NCI-H226 (cell line): Measurements from ENCODE around the gene ARHGAP24.
"Not testable (repeated sequence)": the region's sequence is repeated elsewhere in the genome, so short reads cannot be mapped to it uniquely, and the experiment has no call there.

Experiments
- DNase-seq: peaks from one replicate; pipeline ENCODE4 v3.0.0-alpha.2; 2015

ARHGAP24 gene

DNA sequence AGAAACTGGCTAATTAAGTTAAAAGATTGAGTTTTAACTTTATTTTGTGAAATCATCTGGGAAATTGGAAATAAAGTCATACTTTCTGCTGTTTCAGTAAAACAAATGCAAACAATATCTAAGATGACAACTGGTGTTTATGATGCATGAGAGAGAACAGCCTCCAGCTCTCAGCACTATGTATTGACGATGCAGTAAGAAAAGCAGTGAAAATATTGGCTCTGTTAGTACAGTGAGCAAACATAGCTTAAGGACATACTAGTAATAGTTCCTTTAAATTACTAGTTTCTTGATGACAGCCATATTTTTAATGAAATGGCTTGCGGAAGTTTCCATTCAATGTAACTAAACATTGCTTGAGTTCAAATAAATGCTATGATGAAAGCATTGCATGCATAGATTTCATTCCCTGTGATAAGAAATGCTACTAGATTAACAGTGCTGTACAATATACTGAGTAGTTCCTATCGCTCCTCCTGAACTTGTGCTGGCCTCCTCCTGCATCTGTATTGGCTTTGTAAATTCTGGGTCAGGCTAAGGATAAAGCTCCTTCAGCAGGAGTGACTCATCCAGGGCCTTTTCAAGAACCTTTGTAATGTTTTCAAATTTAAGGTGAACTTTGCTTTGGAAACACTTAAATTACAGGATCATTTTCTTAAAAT, 11.6 kb downstream of the ARHGAP24 start:
- DNase-seq = peak; percentile 39

DNA sequence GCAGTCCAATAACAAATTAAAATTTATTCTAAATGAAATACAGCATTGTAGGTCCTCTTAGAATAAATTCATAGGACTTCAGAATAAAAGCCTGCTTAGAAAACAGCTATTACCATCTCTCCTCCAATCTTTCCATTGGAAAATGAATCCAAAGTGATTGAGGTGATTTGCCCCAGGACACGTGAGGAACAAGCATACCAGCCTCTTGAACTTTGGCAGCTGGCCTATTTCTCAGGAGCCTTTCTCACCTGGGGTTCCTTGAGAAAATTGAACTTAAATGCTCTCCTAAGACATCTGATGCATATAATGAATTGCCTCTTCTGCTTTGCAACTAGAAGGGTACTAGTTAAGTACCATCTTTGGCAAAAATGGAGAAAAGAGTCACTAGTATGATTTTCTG, 13.5 kb downstream of the ARHGAP24 start:
- DNase-seq = no peak

DNA sequence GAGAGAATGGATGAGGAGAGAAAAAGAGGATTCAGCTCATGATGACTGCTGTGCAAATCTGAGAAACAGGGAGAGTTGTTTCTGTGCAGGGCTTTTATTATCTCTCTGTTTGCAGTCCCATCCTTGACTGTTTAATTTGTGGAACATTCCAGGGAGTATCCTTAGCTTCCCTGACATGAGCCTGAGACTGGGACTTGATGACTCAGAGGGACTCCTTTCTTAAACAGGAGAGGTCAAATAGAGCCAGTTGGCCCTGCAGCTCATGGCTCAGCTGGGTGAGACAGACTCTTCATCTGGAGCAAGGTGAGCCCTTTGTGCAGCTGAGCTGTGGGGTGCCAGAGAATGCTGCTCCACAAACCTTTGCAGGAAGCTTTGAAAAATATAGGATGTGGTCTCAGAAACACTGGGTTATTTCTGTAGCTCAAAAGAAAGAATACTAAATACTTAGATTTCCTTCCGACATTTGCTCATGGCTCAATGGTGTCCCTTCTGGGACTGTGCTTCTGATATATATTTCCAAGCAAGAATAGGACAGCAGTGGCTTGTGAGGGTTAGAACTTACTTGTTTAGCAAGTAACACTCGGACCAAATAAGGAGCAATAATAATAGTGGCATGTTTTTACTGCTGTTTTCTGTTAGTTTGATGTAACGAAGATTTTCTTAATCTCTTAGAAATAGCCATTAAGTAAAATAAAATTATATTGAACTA, 14.5 kb downstream of the ARHGAP24 start:
- peak; percentile 29 for DNase-seq

DNA sequence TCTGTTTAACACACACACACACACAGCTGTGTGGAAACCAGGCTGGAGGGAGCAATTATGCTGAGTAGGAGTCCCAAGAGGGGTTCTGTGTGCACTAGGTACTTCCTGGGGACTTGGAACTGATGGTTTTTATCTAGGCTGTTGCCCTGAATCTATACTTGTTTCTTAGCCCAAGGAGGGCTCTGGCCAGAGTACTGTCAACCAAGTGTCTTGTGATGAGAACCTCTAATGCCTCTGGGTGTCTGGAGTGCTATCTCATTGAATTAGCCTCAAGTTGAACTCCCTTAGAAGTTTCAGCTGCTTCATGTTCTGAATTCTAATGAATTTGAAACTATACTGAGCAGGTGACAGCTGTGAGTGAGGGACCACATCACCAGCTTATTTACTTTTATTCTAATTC, 16.6 kb downstream of the ARHGAP24 start:
- DNase-seq = no peak

DNA sequence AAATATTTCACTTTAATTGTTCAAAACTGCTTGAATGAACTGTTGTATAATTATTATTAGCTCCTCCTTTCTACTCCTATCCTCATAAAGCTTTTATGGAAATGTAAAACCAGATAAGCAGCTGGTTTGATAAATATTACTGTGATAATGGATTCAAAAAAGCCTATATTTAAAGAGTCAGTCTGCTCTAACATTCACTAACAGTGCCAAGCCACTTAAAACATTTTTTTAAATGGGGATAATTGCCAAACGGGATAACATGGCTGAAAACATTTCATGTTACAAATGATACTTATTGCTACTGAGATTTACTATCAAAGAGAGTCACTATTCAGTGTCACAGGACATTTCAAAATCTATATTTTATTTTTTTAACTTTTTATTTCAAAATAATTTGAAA, 17.4 kb downstream of the ARHGAP24 start:
- no peak for DNase-seq

DNA sequence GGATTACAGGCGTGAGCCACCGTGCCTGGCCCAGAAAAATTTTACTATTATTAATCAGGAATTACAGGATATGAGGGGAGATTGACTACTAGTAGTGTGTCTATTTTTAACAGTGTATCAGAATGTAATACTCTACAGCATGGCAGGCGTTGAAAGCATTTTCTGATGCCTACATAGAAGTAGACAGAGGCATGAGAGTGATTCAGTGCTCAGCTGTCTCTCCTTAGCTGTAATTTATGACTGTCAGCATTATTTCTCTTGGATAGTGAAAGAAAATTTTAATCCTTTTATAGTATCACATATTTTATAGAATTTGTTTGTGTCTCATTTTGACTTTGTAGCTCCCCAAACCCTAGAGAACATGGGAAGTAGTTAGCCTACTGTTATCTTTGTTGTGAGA, 20.7 kb downstream of the ARHGAP24 start:
- DNase-seq = no peak

DNA sequence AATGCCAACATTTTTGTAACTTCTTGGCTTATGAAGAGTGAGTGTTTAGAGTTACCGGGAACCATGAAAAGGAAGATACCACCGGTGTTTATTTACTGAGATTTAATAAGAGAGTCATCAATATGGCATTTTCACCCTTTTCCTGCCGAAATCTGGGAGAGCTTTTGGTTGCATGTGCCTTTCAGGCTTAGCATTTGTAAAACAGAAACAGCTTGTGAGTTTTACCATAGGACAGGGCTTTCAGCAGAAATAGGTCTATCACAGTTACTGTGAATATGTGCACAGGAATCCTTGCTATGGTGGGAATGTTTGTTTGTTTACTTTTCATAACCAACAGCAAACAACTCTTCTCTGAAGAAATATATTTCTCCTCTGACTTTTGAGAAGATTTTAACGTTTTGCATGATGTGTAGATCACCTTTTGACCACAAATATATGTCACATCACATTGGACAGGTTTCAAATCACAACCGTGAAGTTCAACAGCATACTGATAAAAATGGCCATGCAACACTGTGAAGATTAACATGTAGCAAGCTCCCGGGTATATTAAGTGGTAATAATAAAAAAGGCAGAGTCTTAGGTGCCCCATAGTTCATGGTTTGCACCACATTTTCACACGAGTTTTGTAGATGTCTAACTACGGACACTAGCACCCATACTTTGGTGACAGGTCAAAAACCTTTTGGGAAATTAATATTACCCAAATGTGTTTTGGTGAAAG, 21.3 kb downstream of the ARHGAP24 start:
- DNase-seq = peak; percentile 15

DNA sequence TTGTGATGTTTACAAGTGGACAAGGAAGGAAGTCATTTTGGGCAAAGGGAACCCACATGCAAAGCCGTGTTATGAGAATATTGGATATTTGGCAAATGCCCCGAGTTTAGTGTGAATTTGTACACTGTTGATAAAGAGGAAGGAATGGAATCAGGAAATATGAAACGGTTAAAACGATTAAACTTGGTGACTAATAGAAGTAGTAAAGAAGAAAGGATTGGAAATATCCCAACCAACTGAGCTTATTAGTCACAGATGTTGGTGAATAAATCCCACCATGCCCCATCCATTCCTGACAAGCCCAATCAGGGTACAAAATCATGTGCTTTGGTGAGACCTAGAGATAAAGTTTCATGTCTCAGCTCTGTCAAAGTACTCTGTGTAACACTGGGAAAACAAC, 22.0 kb downstream of the ARHGAP24 start:
- DNase-seq = peak; percentile 39

DNA sequence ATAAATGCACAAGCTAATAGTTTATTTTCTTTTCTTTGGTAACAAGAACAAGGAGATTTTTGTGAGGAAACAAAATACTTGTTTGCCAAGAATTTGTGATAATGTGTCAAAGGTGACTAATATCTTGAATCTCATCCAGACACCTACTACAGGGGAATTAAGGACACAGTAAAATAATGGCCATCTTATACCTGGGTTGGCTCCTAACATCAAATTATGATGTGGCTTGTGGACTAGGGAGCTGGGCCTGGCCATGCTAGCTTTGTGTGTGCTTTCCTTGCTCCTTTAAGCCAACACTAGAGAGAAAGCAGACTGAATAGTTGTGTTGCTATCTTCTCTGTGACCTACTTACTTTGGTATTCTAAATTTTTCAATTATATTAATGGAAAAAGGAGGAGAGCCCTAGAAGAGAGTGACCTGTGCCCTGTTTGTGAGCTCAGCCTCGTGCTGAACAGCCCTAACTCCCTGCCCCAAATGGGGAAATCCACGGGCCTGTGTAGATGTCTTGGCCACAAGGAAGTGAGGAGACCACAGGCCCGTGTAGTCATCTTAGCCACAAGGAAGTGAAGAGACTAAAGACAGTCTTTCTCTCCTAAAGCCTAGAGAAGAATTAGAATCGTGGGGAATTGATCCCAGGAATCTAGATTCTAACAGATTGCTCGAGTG, 23.3 kb downstream of the ARHGAP24 start:
- DNase-seq = peak; percentile 58

DNA sequence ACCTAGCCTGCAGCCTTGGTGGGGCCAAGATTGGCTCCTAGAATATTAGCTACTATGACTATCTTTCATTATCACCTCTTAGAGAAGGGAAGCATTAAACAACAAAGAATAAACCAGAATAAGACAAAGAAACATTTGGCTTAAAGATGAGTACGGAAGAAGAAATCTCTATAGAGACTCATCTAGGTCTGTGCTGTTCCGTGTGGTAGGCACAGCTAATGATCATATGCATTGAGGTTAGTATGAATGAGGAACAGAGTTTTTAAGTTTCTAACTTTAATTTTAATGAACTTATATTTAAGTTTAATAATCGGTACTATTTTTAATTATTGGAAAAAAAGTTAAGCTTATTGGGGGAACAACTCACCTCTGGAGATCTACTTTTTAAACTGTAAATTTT, 24.6 kb downstream of the ARHGAP24 start:
- no peak for DNase-seq

DNA sequence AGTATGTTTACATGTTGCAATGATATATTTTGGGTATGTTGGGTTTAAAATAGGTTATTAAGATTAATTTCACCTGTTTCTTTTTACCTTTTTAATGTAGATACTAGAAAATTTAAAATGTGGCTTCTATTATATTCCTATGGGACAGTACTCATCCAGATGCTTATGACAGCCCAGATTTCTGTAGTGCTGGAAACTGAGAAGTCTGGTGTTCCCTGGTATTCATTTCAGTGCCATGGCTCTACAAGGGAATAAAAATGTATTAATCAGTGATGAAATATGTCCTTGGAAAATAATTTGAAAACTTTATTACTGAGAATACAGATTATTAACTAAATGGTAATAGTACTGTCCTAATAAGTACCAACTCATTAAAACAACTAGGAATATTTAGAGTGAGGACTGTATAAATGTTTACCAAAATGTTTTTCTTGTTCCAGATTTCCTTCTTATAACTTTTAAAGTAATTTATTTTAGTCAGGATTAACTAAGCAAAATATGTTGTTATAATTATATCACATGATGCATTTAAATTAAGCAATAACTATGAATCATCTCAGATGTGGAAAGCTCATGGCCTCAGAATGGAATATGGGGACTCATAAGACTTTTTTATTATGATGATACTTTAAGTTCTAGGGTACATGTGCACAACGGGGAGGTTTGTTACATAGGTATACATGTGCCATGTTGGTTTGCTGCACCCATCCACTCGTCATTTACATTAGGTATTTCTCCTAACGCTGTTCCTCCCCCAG, 25.3 kb downstream of the ARHGAP24 start:
- no peak for DNase-seq

DNA sequence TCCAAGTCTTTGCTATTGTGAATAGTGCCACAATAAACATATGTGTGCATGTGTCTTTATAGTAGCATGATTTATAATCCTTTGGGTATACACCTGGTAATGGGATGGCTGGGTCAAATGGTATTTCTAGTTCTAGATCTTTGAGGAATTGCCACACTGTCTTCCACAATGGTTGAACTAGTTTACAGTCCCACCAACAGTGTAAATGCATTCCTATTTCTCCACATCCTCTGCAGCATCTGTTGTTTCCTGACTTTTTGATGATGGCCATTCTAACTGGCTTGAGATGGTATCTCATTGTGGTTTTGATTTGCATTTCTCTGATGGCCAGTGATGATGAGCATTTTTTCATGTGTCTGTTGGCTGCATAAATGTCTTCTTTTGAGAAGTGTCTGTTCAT, 26.2 kb downstream of the ARHGAP24 start:
- not testable (repeated sequence) for DNase-seq

DNA sequence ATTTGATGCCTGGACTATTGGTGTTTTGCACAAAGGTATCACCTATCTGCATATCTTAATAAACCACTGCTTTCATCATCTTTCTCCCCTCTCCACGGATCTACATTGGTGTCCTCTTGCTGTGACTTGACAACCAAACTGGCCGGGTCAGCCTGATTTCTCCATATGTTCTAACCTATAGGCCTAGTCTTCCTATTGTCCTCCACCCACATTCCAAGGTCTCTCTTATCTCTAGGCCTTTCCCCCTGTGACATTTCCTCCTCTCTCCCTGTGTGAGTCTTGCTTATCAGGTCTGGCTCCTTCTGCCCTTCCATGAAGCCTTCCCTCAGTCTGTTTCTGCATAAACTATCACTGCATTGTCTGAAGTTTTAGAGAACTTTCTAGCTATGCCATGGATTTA, 33.7 kb downstream of the ARHGAP24 start:
- DNase-seq = no peak

DNA sequence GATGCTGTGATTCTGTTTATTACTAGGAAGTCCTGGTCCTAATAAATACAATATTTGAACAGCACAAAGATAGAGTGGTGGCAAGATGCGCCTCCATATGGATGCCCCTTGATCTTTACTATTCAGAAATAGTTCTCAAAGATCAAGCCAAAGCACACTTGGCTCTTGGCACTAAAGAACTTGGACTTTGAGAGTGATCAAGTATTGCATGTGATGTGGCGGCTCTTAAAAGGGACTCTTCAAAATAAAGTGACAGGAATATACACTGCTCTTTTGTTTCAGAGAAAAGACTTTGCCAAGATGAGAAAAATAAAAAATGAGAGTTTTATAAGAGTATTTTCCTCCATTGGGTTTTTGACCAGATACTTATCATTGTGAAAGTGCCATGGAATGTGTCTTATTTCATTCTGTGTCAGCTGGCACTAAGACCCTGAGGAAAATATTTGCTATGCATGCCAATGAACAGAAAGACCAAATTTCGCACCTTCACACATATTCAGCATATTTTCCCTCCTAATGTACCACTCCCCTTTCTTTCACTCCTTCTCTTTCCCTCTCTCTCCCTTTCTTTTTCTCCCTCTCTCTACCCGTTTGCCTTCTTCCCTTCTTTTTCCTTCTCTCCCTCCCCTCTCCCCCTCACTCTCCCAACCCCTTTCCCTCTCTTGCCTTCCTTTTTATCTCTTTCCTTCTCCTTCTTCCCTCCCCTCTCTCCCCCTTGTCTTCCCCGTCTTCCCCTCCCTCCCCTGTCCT, 35.1 kb downstream of the ARHGAP24 start:
- no peak for DNase-seq

DNA sequence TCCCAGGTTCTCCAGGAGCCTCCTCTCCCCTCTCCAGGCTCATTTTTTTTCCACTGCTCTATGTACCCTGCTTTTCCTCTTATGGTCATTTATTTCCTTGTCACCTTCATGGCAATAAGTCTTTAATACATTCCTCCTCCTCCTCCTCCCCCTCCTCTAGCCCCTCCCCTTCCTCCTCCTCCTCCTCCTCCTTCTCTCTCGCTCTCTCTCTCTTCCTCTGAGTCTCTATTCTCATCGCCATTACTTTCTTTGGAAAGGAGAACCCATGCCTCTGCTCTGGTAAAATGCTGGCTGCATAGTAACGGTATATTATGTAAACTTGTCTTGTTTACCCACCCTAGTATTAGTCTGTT, 35.7 kb downstream of the ARHGAP24 start:
- DNase-seq = no peak

DNA sequence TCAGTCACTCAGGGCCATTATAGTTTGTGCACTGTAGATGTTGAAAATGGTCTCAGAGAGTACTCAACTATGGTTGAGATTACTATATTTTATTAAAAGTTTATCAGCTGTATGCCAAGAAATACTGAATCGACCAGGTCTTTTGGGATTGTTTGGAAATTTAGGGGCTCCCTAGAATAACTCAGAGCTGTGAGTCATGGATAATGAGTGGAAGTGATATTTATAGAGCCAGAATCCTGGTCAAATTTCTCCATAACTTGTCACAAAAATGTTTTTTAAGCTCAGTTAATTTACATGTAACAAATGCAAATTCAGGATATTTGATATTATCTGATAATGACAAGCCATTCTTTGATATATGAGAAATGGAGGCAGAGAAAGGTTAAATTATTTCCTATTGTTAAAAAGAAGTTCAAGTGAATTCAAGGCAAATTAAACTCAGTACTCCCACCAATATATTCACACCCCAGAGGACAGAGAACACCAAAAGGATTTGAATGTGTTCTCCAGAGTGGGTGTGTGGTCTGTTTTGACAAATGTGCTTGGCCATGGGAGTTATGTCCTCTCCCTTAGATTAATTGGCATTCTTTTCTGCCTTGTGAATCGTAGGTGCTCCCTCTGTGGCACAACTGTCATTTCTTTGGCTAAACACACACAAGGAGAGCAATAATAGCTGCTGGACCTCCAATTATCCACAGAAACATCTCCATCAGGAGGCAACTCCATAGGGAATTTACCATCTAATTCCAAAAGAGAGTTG, 37.7 kb downstream of the ARHGAP24 start:
- DNase-seq = no peak

DNA sequence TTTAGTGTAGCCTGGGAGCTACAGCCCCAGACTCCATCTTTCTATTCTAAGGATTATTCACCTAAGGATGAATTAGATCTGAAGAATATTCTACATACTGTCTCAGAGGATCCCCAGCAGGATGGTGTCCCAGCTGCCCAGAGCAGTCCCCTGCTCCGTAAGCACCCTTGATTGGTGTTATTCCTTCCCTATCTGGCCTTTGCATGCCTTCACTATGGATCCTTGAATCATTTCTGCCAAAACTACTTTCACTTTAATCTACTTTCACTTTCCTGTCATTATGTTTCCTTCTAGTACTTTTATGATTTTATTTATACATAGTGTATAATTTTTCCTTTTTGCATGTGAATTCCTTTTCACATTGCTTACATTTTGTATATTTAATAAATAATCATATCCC, 39.2 kb downstream of the ARHGAP24 start:
- no peak for DNase-seq

DNA sequence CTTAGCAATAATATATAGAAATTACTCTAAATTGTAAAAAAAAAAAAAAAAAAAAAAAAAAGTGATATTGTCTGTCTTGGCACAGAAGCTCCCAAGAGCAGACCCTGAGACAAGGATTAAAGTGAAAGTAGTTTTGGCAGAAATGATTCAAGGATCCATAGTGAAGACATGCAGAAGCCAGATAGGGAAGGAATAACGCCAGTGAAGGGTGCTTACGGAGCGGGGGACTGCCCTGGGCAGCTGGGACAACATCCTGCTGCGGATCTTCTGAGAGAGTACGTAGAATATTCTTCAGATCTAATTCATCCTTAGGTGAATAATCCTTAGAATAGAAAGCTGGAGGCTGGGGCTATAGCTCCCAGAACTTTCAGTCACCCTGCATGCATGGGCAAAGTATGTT, 39.8 kb downstream of the ARHGAP24 start:
- DNase-seq = no peak

DNA sequence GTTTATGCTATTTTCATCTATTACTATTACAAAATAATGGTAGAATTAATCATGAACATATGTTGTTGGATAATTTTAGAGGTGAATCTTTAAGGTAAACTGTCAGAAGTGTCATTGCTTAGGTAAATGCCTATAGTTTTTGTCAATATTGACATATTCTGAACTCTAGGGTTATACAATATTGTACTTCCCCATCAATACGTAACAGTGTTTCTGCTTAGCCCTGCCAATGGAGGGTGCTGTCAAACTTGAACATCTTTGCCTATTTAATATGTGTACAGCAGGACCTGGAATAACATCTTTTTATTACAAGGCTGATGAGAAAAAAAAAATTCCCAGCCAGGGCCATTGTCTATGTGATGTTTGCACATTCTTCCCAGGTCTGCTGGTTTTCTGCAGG, 40.8 kb downstream of the ARHGAP24 start:
- DNase-seq = no peak

DNA sequence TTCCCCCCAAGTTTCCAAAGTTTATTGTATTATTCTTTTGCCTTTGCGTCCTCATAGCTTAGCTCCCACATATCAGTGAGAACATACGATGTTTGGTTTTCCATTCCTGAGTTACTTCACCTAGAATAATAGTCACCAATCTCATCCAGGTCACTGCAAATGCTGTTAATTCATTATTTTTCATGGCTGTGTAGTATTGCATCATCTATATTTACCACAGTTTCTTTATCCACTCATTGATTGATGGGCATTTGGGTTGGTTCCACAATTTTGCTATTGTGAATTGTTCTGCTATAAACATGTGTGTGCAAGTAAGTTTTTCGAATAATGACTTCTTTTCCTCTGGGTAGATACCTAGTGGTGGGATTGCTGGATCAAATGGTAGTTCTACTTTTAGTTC, 43.6 kb downstream of the ARHGAP24 start:
- DNase-seq = not testable (repeated sequence)
